Osteocyte (in vitro differentiated cells): ENCODE data around the gene LST1. TPM values are rescaled to one million over a fixed set of nuclear protein-coding genes. Genes with fewer than 3 reads are reported as not detected.

Experiments used
- DNase-seq: peaks from one replicate; pipeline ENCODE4 v3.0.0; 2021; ENCODE audit warnings: mixed read lengths; ENCODE audit not compliant: unreplicated experiment; ENCODE audit errors: extremely low spot score
- H3K27ac Mint-ChIP-seq: one replicate; pipeline ENCODE4 v1.8.0; 2021; ENCODE audit warnings: mild to moderate bottlenecking, mixed read lengths; ENCODE audit not compliant: unreplicated experiment
- H3K27me3 Mint-ChIP-seq: one replicate; pipeline ENCODE4 v1.8.0; 2021; ENCODE audit warnings: mixed read lengths; ENCODE audit not compliant: unreplicated experiment
- H3K36me3 Mint-ChIP-seq: one replicate; pipeline ENCODE4 v1.8.0; 2021; ENCODE audit warnings: mixed read lengths; ENCODE audit not compliant: unreplicated experiment
- H3K4me1 Mint-ChIP-seq: one replicate; pipeline ENCODE4 v1.8.0; 2021; ENCODE audit warnings: mixed read lengths; ENCODE audit not compliant: unreplicated experiment
- H3K4me3 Mint-ChIP-seq: one replicate; pipeline ENCODE4 v1.8.0; 2021; ENCODE audit warnings: mild to moderate bottlenecking, moderate library complexity, mixed read lengths; ENCODE audit not compliant: unreplicated experiment
- H3K9me3 Mint-ChIP-seq: one replicate; pipeline ENCODE4 v1.8.0; 2021; ENCODE audit warnings: mixed read lengths; ENCODE audit not compliant: unreplicated experiment
- CTCF ChIP-seq: fragments of 200-600 bp; sonication (generic); IDR thresholded peaks from 2 replicates; pipeline ENCODE4 v1.5.0; 2021; ENCODE audit warnings: antibody characterized with exemption, mild to moderate bottlenecking, moderate library complexity
- total RNA-seq: library from RNA; stranded (reverse); gene quantifications from 2 replicates; pipeline ENCODE4 v1.2.1, GENCODE V29; 2021

The LST1 gene
- total RNA-seq, 1 donor from 2014 or later: not detected

GRCh38 chr6:31579546-31580437, 6.3 kb upstream of the LST1 start:
- Mint-ChIP-seq H3K27ac (no peak overlapping the region), H3K27me3 (no peaks in the 10 kb centered on the region), H3K4me3 (peak overlapping the region; percentile 96), H3K9me3 (no peaks in the 10 kb centered on the region), H3K4me1 (peaks cover 16% of the 10 kb centered on the region), H3K36me3 (no peaks in the 10 kb centered on the region)
- no peak for TF ChIP-seq CTCF
- no peak for DNase-seq

- TF ChIP-seq CTCF: no peak
- H3K36me3 Mint-ChIP-seq: no peaks in the 10 kb centered on the region
- H3K4me3 Mint-ChIP-seq: peak overlapping the region; percentile 96
- peaks cover 16% of the 10 kb centered on the region for H3K4me1 Mint-ChIP-seq
- H3K27ac Mint-ChIP-seq: no peak overlapping the region
- DNase-seq: no peak
- no peaks in the 10 kb centered on the region for H3K27me3 Mint-ChIP-seq
- no peaks in the 10 kb centered on the region for H3K9me3 Mint-ChIP-seq
Measured at GRCh38 chr6:31580438-31580740, 5.7 kb upstream of the LST1 start.

GRCh38 chr6:31580807-31581433, 5.2 kb upstream of the LST1 start:
- DNase-seq: peak; percentile 96
- H3K27ac Mint-ChIP-seq: peak overlapping the region; percentile 90

GRCh38 chr6:31581434-31582229, 4.4 kb upstream of the LST1 start:
- Mint-ChIP-seq H3K4me1 (peaks cover 16% of the 10 kb centered on the region), H3K36me3 (no peaks in the 10 kb centered on the region), H3K27me3 (no peaks in the 10 kb centered on the region), H3K9me3 (no peaks in the 10 kb centered on the region), H3K4me3 (peak overlapping the region; percentile 96), H3K27ac (peak overlapping the region; percentile 90)
- DNase-seq: no peak
- TF ChIP-seq CTCF: no peak

More at GRCh38 chr6:31580807-31581433, 5.2 kb upstream of the LST1 start:
- TF ChIP-seq CTCF: peak; percentile 100
- no peaks in the 10 kb centered on the region for H3K36me3 Mint-ChIP-seq
- peaks cover 16% of the 10 kb centered on the region for H3K4me1 Mint-ChIP-seq
- peak overlapping the region; percentile 96 for H3K4me3 Mint-ChIP-seq
- H3K9me3 Mint-ChIP-seq: no peaks in the 10 kb centered on the region
- no peaks in the 10 kb centered on the region for H3K27me3 Mint-ChIP-seq

- H3K4me1 Mint-ChIP-seq: peaks cover 16% of the 10 kb centered on the region
- no peaks in the 10 kb centered on the region for H3K9me3 Mint-ChIP-seq
Measured at GRCh38 chr6:31582230-31582643, 3.8 kb upstream of the LST1 start, which contains the start of gene LTB. Gene LTB (minus strand): TSS chr6:31582424. CDS start chr6:31582417, 7 bp downstream.

More at GRCh38 chr6:31582230-31582643, 3.8 kb upstream of the LST1 start, which contains the start of gene LTB:
- Mint-ChIP-seq H3K36me3 (no peaks in the 10 kb centered on the region), H3K4me3 (peak within 1 kb of the TSS; percentile 96), H3K27me3 (no peaks in the 10 kb centered on the region), H3K27ac (peak within 1 kb of the TSS; percentile 90)
- TF ChIP-seq CTCF: no peak
- no peak for DNase-seq
